Activated naive CD8-positive, alpha-beta T cell (primary cell): ENCODE results near the gene LRRC75B.

ENCODE experiments used
- H3K27ac Mint-ChIP-seq: one replicate; pipeline ENCODE4 v1.8.0; 2021; ENCODE audit warnings: mixed read lengths
- H3K27me3 Mint-ChIP-seq: one replicate; pipeline ENCODE4 v1.8.0; 2021; ENCODE audit warnings: mixed read lengths
- H3K36me3 Mint-ChIP-seq: one replicate; pipeline ENCODE4 v1.8.0; 2021; ENCODE audit warnings: mixed read lengths
- H3K4me1 Mint-ChIP-seq: one replicate; pipeline ENCODE4 v1.8.0; 2021; ENCODE audit warnings: low read depth, mixed read lengths
- H3K4me3 Mint-ChIP-seq: one replicate; pipeline ENCODE4 v1.8.0; 2021; ENCODE audit warnings: mild to moderate bottlenecking, mixed read lengths
- H3K9me3 Mint-ChIP-seq: one replicate; pipeline ENCODE4 v1.8.0; 2021; ENCODE audit warnings: low read depth, mixed read lengths

LRRC75B gene

GRCh38 chr22:24536089-24536488 lies 56.8 kb downstream of the LRRC75B start:
- H3K4me1 Mint-ChIP-seq: peaks cover 2% of the 10 kb centered on the region
- no peak overlapping the region for H3K27ac Mint-ChIP-seq
- peaks cover 2% of the 10 kb centered on the region for H3K36me3 Mint-ChIP-seq
- no peak overlapping the region for H3K4me3 Mint-ChIP-seq
- no peaks in the 10 kb centered on the region for H3K27me3 Mint-ChIP-seq
- H3K9me3 Mint-ChIP-seq: no peaks in the 10 kb centered on the region
